Spleen (tissue), 11 donors: Measurements from ENCODE around the gene ECHDC3. TPM values are rescaled to one million over a fixed set of nuclear protein-coding genes. Genes with fewer than 3 reads are reported as not detected.
A peak's percentile ranks its signal among the peaks of the same experiment; 100 is the strongest.

Source experiments
- DNase-seq: peaks from one replicate; pipeline ENCODE4 v3.0.0-alpha.2; 2020
- H3K27ac ChIP-seq, 8 donors: fragments of 200-600 bp; sonication (generic) in 7 of 8; 1 replicate in 4 of 8; 2 replicates in 4 of 8; pipeline versions ENCODE4 v1.5.0 to v1.8.0; 2016 to 2021; ENCODE audit warnings: inconsistent platforms in 4 of 8, mild to moderate bottlenecking in 4 of 8, moderate library complexity in 1 of 8
- H3K27me3 ChIP-seq, 7 donors: fragments of 200-600 bp; sonication (generic) in 6 of 7; replicated peaks in 1 of 7; 1 replicate in 4 of 7; 2 replicates in 3 of 7; pipeline versions ENCODE4 v1.5.0 to v1.8.0; 2016 to 2021; ENCODE audit warnings: inconsistent platforms in 3 of 7, mild to moderate bottlenecking in 1 of 7
- H3K36me3 ChIP-seq, 6 donors: fragments of 200-600 bp; sonication (generic) in 5 of 6; 1 replicate in 4 of 6; 2 replicates in 2 of 6; pipeline versions ENCODE4 v1.5.0 to v1.8.0; 2016 to 2021; ENCODE audit warnings: inconsistent platforms in 2 of 6
- H3K4me1 ChIP-seq, 6 donors: fragments of 200-600 bp; sonication (generic) in 5 of 6; 1 replicate in 3 of 6; 2 replicates in 3 of 6; pipeline versions ENCODE4 v1.5.0 to v1.8.0; 2016 to 2021; ENCODE audit warnings: inconsistent platforms in 3 of 6
- H3K4me3 ChIP-seq, 8 donors: fragments of 200-600 bp; sonication (generic) in 7 of 8; 1 replicate in 4 of 8; 2 replicates in 4 of 8; pipeline versions ENCODE4 v1.5.0 to v1.8.0; 2016 to 2021; ENCODE audit warnings: inconsistent platforms in 4 of 8, mild to moderate bottlenecking in 4 of 8, moderate library complexity in 2 of 8
- H3K9me3 ChIP-seq, 8 donors: fragments of 200-600 bp; sonication (generic) in 7 of 8; 1 replicate in 4 of 8; 2 replicates in 4 of 8; pipeline versions ENCODE4 v1.5.0 to v1.8.0; 2016 to 2021; ENCODE audit warnings: inconsistent platforms in 4 of 8
- CTCF ChIP-seq, 11 experiments: fragments of 200-600 bp in 7 of 11; fragments of 450-650 bp in 4 of 11; sonication (generic) in 4 of 11; IDR thresholded peaks in 8 of 11; conservative IDR thresholded peaks in 3 of 11; 1 replicate in 7 of 11; 2 replicates in 4 of 11; pipeline versions ENCODE4 v1.4.0 to v1.8.0; 2016 to 2021; ENCODE audit warnings: antibody characterized with exemption in 11 of 11, inconsistent platforms in 4 of 11, mild to moderate bottlenecking in 1 of 11
- POLR2A ChIP-seq, 3 donors: fragments of 450-650 bp; IDR thresholded peaks; one replicate each; pipeline ENCODE4 v1.5.1; 2017; ENCODE audit warnings: antibody characterized with exemption in 3 of 3, mild to moderate bottlenecking in 1 of 3
- POLR2AphosphoS5 ChIP-seq, 3 donors: sonication (generic); formaldehyde crosslinking; IDR thresholded peaks; one replicate each; pipeline ENCODE4 v1.5.1; 2017; ENCODE audit warnings: antibody characterized with exemption in 3 of 3
- WGBS, 5 donors: extraction: QIAGEN DNeasy Blood & Tissue Kit in 3 of 5; methylation state at CpG; one replicate each; pipeline versions ENCODE4 v1.1.5 to v1.1.7; 2013 to 2018; 5-methylcytosine and 5-hydroxymethylcytosine counted together
- intact Hi-C: fragments of 100-400 bp; cut with DNase I; formaldehyde crosslinking; loops from one replicate; pipeline ENCODE4 v1.15.0; 2023; ENCODE audit warnings: low total_unique reads
- polyA plus RNA-seq, 3 donors: library from polyadenylated mRNA; stranded (reverse); fragments of 200-250 nt; gene quantifications; one replicate each; pipeline ENCODE4 v1.2.1, GENCODE V29; 2013
- total RNA-seq, 7 donors: library from RNA; depleted of rRNA in 3 of 7; stranded (reverse); fragments of >200 nt in 3 of 7; fragmentation: NEBNext Ultra II Directional in 4 of 7; extraction: Animal tissue kit (Norgen Biotek cat#: 25700) in 4 of 7; gene quantifications; one replicate each; pipeline versions ENCODE4 v1.1.0 to v1.2.1, GENCODE V29; 2016 to 2021
- donor health status: healthy with polysubstance abuse.
- donor health status: DM: no; HTN: no; CAD: no; lungs with moderate emphysema.
- donor health status: DM: no; HTN: no; CAD: no.
- donor health status: Bipolar disorder and iron deficiency.
- donor health status: healthy.
- donor health status: DM: no; HTN: no; CAD: no.
- donor health status: DM: yes; HTN: yes; CAD: no.

The ECHDC3 gene
- total and polyA plus RNA-seq, 10 donors, result 5.6 to 49.7 (median 16.7) TPM

- no peak for DNase-seq
- Histone ChIP-seq H3K4me3 (no peak overlapping the region), H3K9me3 (no peaks in the 10 kb centered on the region), H3K27ac (no peak overlapping the region), H3K27me3 (no peaks in the 10 kb centered on the region), H3K36me3 (no peaks in the 10 kb centered on the region), H3K4me1 (peaks cover 0 to 20% (median 10%) of the 10 kb centered on the region in 6 donors)
- TF ChIP-seq CTCF (IDR thresholded peaks at IDR 0.05 in 8 of 11, conservative IDR thresholded peaks at IDR 0.05 in 3 of 11), result no peak
- no peak for TF ChIP-seq POLR2AphosphoS5 (IDR thresholded peaks at IDR 0.05)
- TF ChIP-seq POLR2A (IDR thresholded peaks at IDR 0.05), result no peak
- 56 to 82% (median 72%) methylated on average over 2 of the region's 2 CpGs for whole genome bisulfite sequencing, 5 donors
- intact Hi-C loops, result no loop called here
Observed at GRCh38 chr10:11796474-11796873, 54.3 kb downstream of the ECHDC3 start.

GRCh38 chr10:11797281-11797680, 55.1 kb downstream of the ECHDC3 start:
- intact Hi-C loops, result no loop called here
- WGBS, 5 donors, result 92 to 97% (median 95%) methylated on average over 10 of the region's 10 CpGs
- DNase-seq, result no peak

GRCh38 chr10:11797847-11798633, 55.9 kb downstream of the ECHDC3 start:
- WGBS, 5 donors, result 87 to 91% (median 88%) methylated on average over 12 of the region's 12 CpGs
- intact Hi-C loops, result no loop called here
- peak; percentile 28 for DNase-seq
- Histone ChIP-seq H3K4me3 (no peak overlapping the region), H3K4me1 (peaks cover 0 to 20% (median 10%) of the 10 kb centered on the region in 6 donors), H3K36me3 (no peaks in the 10 kb centered on the region), H3K27me3 (no peaks in the 10 kb centered on the region), H3K27ac (peak overlapping the region in 7 of 8 donors; percentile 35 to 79 (median 60)), H3K9me3 (no peaks in the 10 kb centered on the region)
- TF ChIP-seq CTCF (IDR thresholded peaks at IDR 0.05 in 8 of 11, conservative IDR thresholded peaks at IDR 0.05 in 3 of 11) (no peak), POLR2A (IDR thresholded peaks at IDR 0.05) (no peak), POLR2AphosphoS5 (IDR thresholded peaks at IDR 0.05) (no peak)

More at GRCh38 chr10:11797281-11797680, 55.1 kb downstream of the ECHDC3 start:
- Histone ChIP-seq H3K4me3 (no peak overlapping the region), H3K9me3 (no peaks in the 10 kb centered on the region), H3K36me3 (no peaks in the 10 kb centered on the region), H3K4me1 (peaks cover 0 to 20% (median 10%) of the 10 kb centered on the region in 6 donors), H3K27me3 (no peaks in the 10 kb centered on the region), H3K27ac (no peak overlapping the region)
- TF ChIP-seq POLR2A (IDR thresholded peaks at IDR 0.05) (no peak), CTCF (IDR thresholded peaks at IDR 0.05 in 8 of 11, conservative IDR thresholded peaks at IDR 0.05 in 3 of 11) (no peak), POLR2AphosphoS5 (IDR thresholded peaks at IDR 0.05) (no peak)
